Activated naive CD8-positive, alpha-beta T cell treated with anti-CD3 and anti-CD28 coated beads, Interleukin-2, amount 50 U/mL, for 24 hours (primary cell): ENCODE results near the gene LIFR.
"Not testable (repeated sequence)": the region's sequence is repeated elsewhere in the genome, so short reads cannot be mapped to it uniquely, and the experiment has no call there.

Experiments used
- ATAC-seq: fragments of 150-1000 bp; cut with Tn5 transposase; one replicate; pipeline ENCODE4 v1.10.0; 2021
- DNase-seq: peaks from one replicate; pipeline ENCODE4 v3.0.0; 2021
- H3K27ac Mint-ChIP-seq: one replicate; pipeline ENCODE4 v1.8.0; 2021; ENCODE audit warnings: mild to moderate bottlenecking, mixed read lengths
- H3K27me3 Mint-ChIP-seq: one replicate; pipeline ENCODE4 v1.8.0; 2021; ENCODE audit warnings: mixed read lengths
- H3K36me3 Mint-ChIP-seq: one replicate; pipeline ENCODE4 v1.8.0; 2021; ENCODE audit warnings: low read depth, mixed read lengths
- H3K4me1 Mint-ChIP-seq: one replicate; pipeline ENCODE4 v1.8.0; 2021; ENCODE audit warnings: mixed read lengths
- H3K4me3 Mint-ChIP-seq: one replicate; pipeline ENCODE4 v1.8.0; 2021; ENCODE audit warnings: mild to moderate bottlenecking, moderate library complexity, mixed read lengths
- H3K9me3 Mint-ChIP-seq: one replicate; pipeline ENCODE4 v1.8.0; 2021; ENCODE audit warnings: mixed read lengths

LIFR gene

GRCh38 chr5:38528162-38528703 lies 28.2 kb downstream of the LIFR start:
- H3K9me3 Mint-ChIP-seq, result peaks cover 3% of the 10 kb centered on the region
- H3K4me3 Mint-ChIP-seq, result no peak overlapping the region
- DNase-seq (no peak), ATAC-seq (no peak)
- no peaks in the 10 kb centered on the region for H3K4me1 Mint-ChIP-seq
- H3K27ac Mint-ChIP-seq, result no peak overlapping the region
- no peaks in the 10 kb centered on the region for H3K36me3 Mint-ChIP-seq
- H3K27me3 Mint-ChIP-seq, result peaks cover 43% of the 10 kb centered on the region

- H3K9me3 Mint-ChIP-seq, result peaks cover 3% of the 10 kb centered on the region
- ATAC-seq (no peak), DNase-seq (no peak)
- H3K4me3 Mint-ChIP-seq, result no peak overlapping the region
- H3K36me3 Mint-ChIP-seq, result no peaks in the 10 kb centered on the region
- H3K27me3 Mint-ChIP-seq, result peaks cover 47% of the 10 kb centered on the region
- no peak overlapping the region for H3K27ac Mint-ChIP-seq
- H3K4me1 Mint-ChIP-seq, result no peaks in the 10 kb centered on the region
Measured at GRCh38 chr5:38527475-38527874, 29.0 kb downstream of the LIFR start.

- H3K36me3 Mint-ChIP-seq, result no peaks in the 10 kb centered on the region
- no peak for DNase-seq
Measured at GRCh38 chr5:38524022-38524421, 32.4 kb downstream of the LIFR start.

GRCh38 chr5:38519476-38519875 lies 37.0 kb downstream of the LIFR start:
- ATAC-seq (no peak), DNase-seq (no peak)
- Mint-ChIP-seq H3K4me3 (no peak overlapping the region), H3K9me3 (no peaks in the 10 kb centered on the region), H3K27ac (no peak overlapping the region), H3K27me3 (peaks cover 25% of the 10 kb centered on the region), H3K36me3 (no peaks in the 10 kb centered on the region), H3K4me1 (no peaks in the 10 kb centered on the region)

More at GRCh38 chr5:38524022-38524421, 32.4 kb downstream of the LIFR start:
- H3K4me3 Mint-ChIP-seq, result no peak overlapping the region
- H3K27me3 Mint-ChIP-seq, result peaks cover 49% of the 10 kb centered on the region
- ATAC-seq, result no peak
- no peaks in the 10 kb centered on the region for H3K9me3 Mint-ChIP-seq
- no peak overlapping the region for H3K27ac Mint-ChIP-seq
- no peaks in the 10 kb centered on the region for H3K4me1 Mint-ChIP-seq

- Mint-ChIP-seq H3K27me3 (peaks cover 19% of the 10 kb centered on the region), H3K9me3 (no peaks in the 10 kb centered on the region), H3K27ac (no peak overlapping the region), H3K4me3 (no peak overlapping the region), H3K36me3 (no peaks in the 10 kb centered on the region), H3K4me1 (no peaks in the 10 kb centered on the region)
- DNase-seq, result no peak
- ATAC-seq, result no peak
Measured at GRCh38 chr5:38518341-38518740, 38.1 kb downstream of the LIFR start.

GRCh38 chr5:38516649-38517048 lies 39.8 kb downstream of the LIFR start:
- not testable (repeated sequence) for H3K36me3 Mint-ChIP-seq

GRCh38 chr5:38515646-38516045 lies 40.8 kb downstream of the LIFR start:
- Mint-ChIP-seq H3K4me1 (no peaks in the 10 kb centered on the region), H3K4me3 (no peak overlapping the region), H3K27me3 (peaks cover 14% of the 10 kb centered on the region), H3K36me3 (no peaks in the 10 kb centered on the region), H3K9me3 (no peaks in the 10 kb centered on the region), H3K27ac (no peak overlapping the region)
- ATAC-seq (no peak), DNase-seq (no peak)

More at GRCh38 chr5:38516649-38517048, 39.8 kb downstream of the LIFR start:
- H3K9me3 Mint-ChIP-seq, H3K27ac Mint-ChIP-seq, H3K4me1 Mint-ChIP-seq, DNase-seq, ATAC-seq, H3K4me3 Mint-ChIP-seq: not testable (repeated sequence)
- H3K27me3 Mint-ChIP-seq, result peaks cover 18% of the 10 kb centered on the region

- Mint-ChIP-seq H3K36me3 (no peaks in the 10 kb centered on the region), H3K27me3 (peaks cover 14% of the 10 kb centered on the region), H3K9me3 (no peaks in the 10 kb centered on the region), H3K27ac (no peak overlapping the region), H3K4me3 (no peak overlapping the region), H3K4me1 (no peaks in the 10 kb centered on the region)
- DNase-seq (no peak), ATAC-seq (no peak)
Measured at GRCh38 chr5:38515092-38515491, 41.4 kb downstream of the LIFR start.

GRCh38 chr5:38509185-38509584 lies 47.3 kb downstream of the LIFR start:
- ATAC-seq (no peak), DNase-seq (no peak)
- H3K36me3 Mint-ChIP-seq, result no peaks in the 10 kb centered on the region
- peaks cover 19% of the 10 kb centered on the region for H3K27me3 Mint-ChIP-seq
- H3K4me3 Mint-ChIP-seq, result no peak overlapping the region
- no peak overlapping the region for H3K27ac Mint-ChIP-seq
- no peaks in the 10 kb centered on the region for H3K9me3 Mint-ChIP-seq
- no peaks in the 10 kb centered on the region for H3K4me1 Mint-ChIP-seq

GRCh38 chr5:38506302-38506701 lies 50.1 kb downstream of the LIFR start:
- H3K9me3 Mint-ChIP-seq, result no peaks in the 10 kb centered on the region
- H3K4me3 Mint-ChIP-seq, result no peak overlapping the region
- ATAC-seq (no peak), DNase-seq (no peak)
- H3K27me3 Mint-ChIP-seq, result peaks cover 8% of the 10 kb centered on the region
- H3K4me1 Mint-ChIP-seq, result no peaks in the 10 kb centered on the region
- H3K36me3 Mint-ChIP-seq, result no peaks in the 10 kb centered on the region
- H3K27ac Mint-ChIP-seq, result no peak overlapping the region

- Mint-ChIP-seq H3K4me3 (no peak overlapping the region), H3K4me1 (no peaks in the 10 kb centered on the region), H3K27ac (no peak overlapping the region), H3K27me3 (peaks cover 6% of the 10 kb centered on the region), H3K9me3 (no peaks in the 10 kb centered on the region), H3K36me3 (no peaks in the 10 kb centered on the region)
- ATAC-seq (no peak), DNase-seq (no peak)
Measured at GRCh38 chr5:38500573-38501260, 55.7 kb downstream of the LIFR start.

- H3K4me3 Mint-ChIP-seq, result no peak overlapping the region
- H3K36me3 Mint-ChIP-seq, result no peaks in the 10 kb centered on the region
- no peak overlapping the region for H3K27ac Mint-ChIP-seq
- H3K4me1 Mint-ChIP-seq, result no peaks in the 10 kb centered on the region
- peaks cover 9% of the 10 kb centered on the region for H3K27me3 Mint-ChIP-seq
- no peak for ATAC-seq
- no peaks in the 10 kb centered on the region for H3K9me3 Mint-ChIP-seq
- DNase-seq, result no peak
Measured at GRCh38 chr5:38497946-38498345, 58.5 kb downstream of the LIFR start.

GRCh38 chr5:38494763-38495162 lies 61.7 kb downstream of the LIFR start:
- no peaks in the 10 kb centered on the region for H3K4me1 Mint-ChIP-seq
- no peak overlapping the region for H3K4me3 Mint-ChIP-seq
- peaks cover 25% of the 10 kb centered on the region for H3K27me3 Mint-ChIP-seq
- no peak overlapping the region for H3K27ac Mint-ChIP-seq
- no peak for DNase-seq
- H3K36me3 Mint-ChIP-seq, result no peaks in the 10 kb centered on the region
- H3K9me3 Mint-ChIP-seq, result no peaks in the 10 kb centered on the region
- no peak for ATAC-seq

GRCh38 chr5:38494175-38494574 lies 62.3 kb downstream of the LIFR start:
- no peaks in the 10 kb centered on the region for H3K9me3 Mint-ChIP-seq
- peaks cover 23% of the 10 kb centered on the region for H3K27me3 Mint-ChIP-seq

GRCh38 chr5:38483805-38484398 lies 72.5 kb downstream of the LIFR start:
- Mint-ChIP-seq H3K4me3 (no peak overlapping the region), H3K27ac (no peak overlapping the region), H3K36me3 (no peaks in the 10 kb centered on the region), H3K9me3 (no peaks in the 10 kb centered on the region), H3K4me1 (no peaks in the 10 kb centered on the region), H3K27me3 (peaks cover 51% of the 10 kb centered on the region)
- DNase-seq (no peak), ATAC-seq (no peak)

More at GRCh38 chr5:38494175-38494574, 62.3 kb downstream of the LIFR start:
- DNase-seq (no peak), ATAC-seq (no peak)
- H3K27ac Mint-ChIP-seq, result no peak overlapping the region
- H3K36me3 Mint-ChIP-seq, result no peaks in the 10 kb centered on the region
- H3K4me3 Mint-ChIP-seq, result no peak overlapping the region
- H3K4me1 Mint-ChIP-seq, result no peaks in the 10 kb centered on the region
